SU-DHL-6 (cell line): ENCODE results near the gene USF1.
"Not testable (repeated sequence)": the region's sequence is repeated elsewhere in the genome, so short reads cannot be mapped to it uniquely, and the experiment has no call there.

Source experiments
- H2AFZ ChIP-seq: fragments of 200-600 bp; sonication (generic); 2 replicates; pipeline ENCODE4 v1.6.1; 2014; ENCODE audit warnings: low read depth, mild to moderate bottlenecking, moderate library complexity, mixed read lengths, antibody characterized with exemption, low read length; ENCODE audit not compliant: severe bottlenecking
- H3F3A ChIP-seq: fragments of 200-600 bp; shearing (Covaris generic); 2 replicates; pipeline ENCODE4 v1.6.0; 2016; ENCODE audit warnings: antibody characterized with exemption, mild to moderate bottlenecking; ENCODE audit not compliant: insufficient read depth
- H3K27ac ChIP-seq: fragments of 200-600 bp; sonication (generic); 2 replicates; pipeline ENCODE4 v1.5.1; 2016; ENCODE audit warnings: low read depth, mild to moderate bottlenecking, low read length, moderate library complexity, mixed read lengths
- H3K27me3 ChIP-seq: fragments of 200-600 bp; sonication (generic), shearing (Covaris generic); 2 replicates; pipeline ENCODE4 v1.6.0; 2014; ENCODE audit warnings: mild to moderate bottlenecking, low read length
- H3K36me3 ChIP-seq: fragments of 200-600 bp; sonication (generic); 2 replicates; pipeline ENCODE4 v1.6.1; 2014; ENCODE audit warnings: mild to moderate bottlenecking, low read length, mixed read lengths
- H3K4me2 ChIP-seq: fragments of 300-600, 200-600 bp; shearing (Covaris generic), sonication (generic); 2 replicates; pipeline ENCODE4 v1.6.0; 2014; ENCODE audit warnings: low read length, low read depth, mild to moderate bottlenecking; ENCODE audit not compliant: poor library complexity, severe bottlenecking
- H3K4me3 ChIP-seq: fragments of 200-600 bp; sonication (generic); 2 replicates; pipeline ENCODE4 v1.5.1; 2014; ENCODE audit warnings: antibody characterized with exemption, low read length, mild to moderate bottlenecking, mixed read lengths; ENCODE audit not compliant: insufficient read depth, poor library complexity, severe bottlenecking
- H3K79me2 ChIP-seq: fragments of 200-600 bp; sonication (generic); 2 replicates; pipeline ENCODE4 v1.6.1; 2014; ENCODE audit warnings: mild to moderate bottlenecking, low read length, moderate library complexity; ENCODE audit not compliant: insufficient read depth
- H3K9ac ChIP-seq: fragments of 200-600 bp; sonication (generic); 2 replicates; pipeline ENCODE4 v1.7.0; 2014; ENCODE audit warnings: mild to moderate bottlenecking, low read length
- H3K9me2 ChIP-seq: fragments of 200-600 bp; sonication (generic); replicated peaks from 2 replicates; pipeline ENCODE4 v1.6.1; 2014; ENCODE audit warnings: low read length; ENCODE audit not compliant: insufficient read depth
- H3K9me3 ChIP-seq: fragments of 200-600 bp; sonication (generic); 2 replicates; pipeline ENCODE4 v1.6.1; 2014; ENCODE audit warnings: low read length, mixed read lengths; ENCODE audit not compliant: insufficient read depth
- H4K20me1 ChIP-seq: fragments of 200-600 bp; sonication (generic); 2 replicates; pipeline ENCODE4 v1.6.1; 2014; ENCODE audit warnings: low read depth, mild to moderate bottlenecking, antibody characterized with exemption, low read length, moderate library complexity, mixed read lengths
- EZH2phosphoT487 ChIP-seq: fragments of 200-600 bp; sonication (generic), shearing (Covaris generic); conservative IDR thresholded peaks from 2 replicates; pipeline ENCODE4 v1.6.1; 2018; ENCODE audit warnings: mild to moderate bottlenecking, antibody characterized with exemption, low read length, moderate library complexity, mixed read lengths
- TF ChIP-seq, protein P1 (sequence below): fragments of 200-600 bp; sonication (generic); IDR thresholded peaks from one replicate; pipeline ENCODE4 v1.5.1; 2017; ENCODE audit warnings: antibody characterized with exemption, mild to moderate bottlenecking, low read length, moderate library complexity; ENCODE audit not compliant: insufficient read depth, poor library complexity, severe bottlenecking

The USF1 gene

GRCh38 chr1:161069241-161069640 lies 23.5 kb upstream of the USF1 start:
- H3K36me3 ChIP-seq: no peaks in the 10 kb centered on the region
- H3K9me2 ChIP-seq: no peaks in the 10 kb centered on the region
- peaks cover 45% of the 10 kb centered on the region for H3K79me2 ChIP-seq
- H3F3A ChIP-seq: peaks cover 14% of the 10 kb centered on the region; the same call in 1 of the 2 replicates
- peak overlapping the region; percentile 93 for H3K9ac ChIP-seq
- H3K9me3 ChIP-seq: no peaks in the 10 kb centered on the region
- H3K27ac ChIP-seq: peak overlapping the region; percentile 83
- peak overlapping the region; percentile 79 for H3K4me3 ChIP-seq
- peak overlapping the region; percentile 77 for H3K4me2 ChIP-seq
- TF ChIP-seq, protein P1, sequence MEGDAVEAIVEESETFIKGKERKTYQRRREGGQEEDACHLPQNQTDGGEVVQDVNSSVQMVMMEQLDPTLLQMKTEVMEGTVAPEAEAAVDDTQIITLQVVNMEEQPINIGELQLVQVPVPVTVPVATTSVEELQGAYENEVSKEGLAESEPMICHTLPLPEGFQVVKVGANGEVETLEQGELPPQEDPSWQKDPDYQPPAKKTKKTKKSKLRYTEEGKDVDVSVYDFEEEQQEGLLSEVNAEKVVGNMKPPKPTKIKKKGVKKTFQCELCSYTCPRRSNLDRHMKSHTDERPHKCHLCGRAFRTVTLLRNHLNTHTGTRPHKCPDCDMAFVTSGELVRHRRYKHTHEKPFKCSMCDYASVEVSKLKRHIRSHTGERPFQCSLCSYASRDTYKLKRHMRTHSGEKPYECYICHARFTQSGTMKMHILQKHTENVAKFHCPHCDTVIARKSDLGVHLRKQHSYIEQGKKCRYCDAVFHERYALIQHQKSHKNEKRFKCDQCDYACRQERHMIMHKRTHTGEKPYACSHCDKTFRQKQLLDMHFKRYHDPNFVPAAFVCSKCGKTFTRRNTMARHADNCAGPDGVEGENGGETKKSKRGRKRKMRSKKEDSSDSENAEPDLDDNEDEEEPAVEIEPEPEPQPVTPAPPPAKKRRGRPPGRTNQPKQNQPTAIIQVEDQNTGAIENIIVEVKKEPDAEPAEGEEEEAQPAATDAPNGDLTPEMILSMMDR: no peak
- no peak for TF ChIP-seq EZH2phosphoT487
- no peaks in the 10 kb centered on the region for H3K27me3 ChIP-seq
- H4K20me1 ChIP-seq: no peaks in the 10 kb centered on the region
- H2AFZ ChIP-seq: peak overlapping the region; percentile 53

DNA sequence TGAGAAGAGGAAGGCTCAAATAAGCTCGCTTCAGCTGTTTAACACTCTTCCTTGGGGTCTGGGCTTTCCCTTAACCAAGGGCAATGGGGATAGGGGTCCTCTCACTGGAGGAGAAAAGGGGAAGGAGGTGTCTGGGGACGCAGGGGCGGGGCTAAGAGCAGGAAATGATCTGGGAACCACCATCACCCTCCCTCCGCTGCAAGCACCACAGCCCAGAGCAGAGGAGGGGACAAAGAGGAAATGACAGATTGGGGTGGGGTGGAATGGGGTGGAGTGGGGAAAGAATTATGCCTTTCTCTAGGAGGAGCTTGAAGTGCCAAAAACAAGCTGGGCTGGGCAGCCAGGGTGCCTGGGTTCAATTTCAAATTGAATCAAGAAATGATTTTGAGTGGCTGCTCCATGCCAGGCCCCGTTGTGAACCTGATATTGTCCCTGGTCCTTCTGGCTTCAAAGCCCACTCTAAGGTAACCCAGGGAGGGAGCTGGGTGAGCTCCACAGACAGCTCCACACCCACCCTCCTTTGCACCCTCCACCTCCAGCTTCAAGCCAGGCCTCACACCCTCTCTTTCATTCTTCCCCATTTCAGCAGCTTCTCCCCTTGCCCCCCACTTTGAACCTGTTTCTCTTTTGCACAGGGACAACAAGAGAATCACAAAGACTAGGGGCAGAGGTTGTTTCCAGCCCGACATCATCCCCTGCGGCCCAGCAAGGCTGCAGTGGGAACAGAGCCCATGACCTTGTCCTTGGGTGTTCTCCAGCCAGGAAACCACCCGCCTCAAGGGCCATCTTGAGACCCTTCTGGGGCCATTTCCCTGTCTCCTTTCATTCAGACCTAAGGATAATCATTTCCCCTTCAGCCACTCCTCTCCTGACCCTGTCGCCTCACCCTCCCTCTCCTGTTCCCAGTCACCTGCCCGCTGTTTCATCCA lies 22.8 kb upstream of the USF1 start:
- no peaks in the 10 kb centered on the region for H4K20me1 ChIP-seq
- peak overlapping the region; percentile 79 for H3K4me3 ChIP-seq

DNA sequence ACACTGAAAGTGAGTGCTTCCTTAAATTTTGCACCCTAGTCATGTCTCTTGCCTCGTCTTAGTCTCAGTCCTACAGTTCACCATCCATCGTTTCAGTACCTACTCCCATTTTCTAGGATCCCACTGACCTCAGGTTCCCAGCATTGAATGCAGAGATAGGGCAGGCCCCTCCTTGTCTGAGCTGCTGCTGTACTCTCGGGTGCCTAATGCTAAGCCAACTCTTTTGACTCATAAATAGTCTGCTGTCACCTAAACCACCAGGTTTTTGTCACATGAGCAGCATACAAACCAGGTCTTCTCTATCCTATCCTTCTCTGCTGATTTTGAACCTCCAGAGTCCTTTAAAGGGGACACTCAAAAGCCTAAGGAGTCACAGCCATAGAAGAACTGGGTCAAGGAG lies 20.9 kb upstream of the USF1 start:
- Histone ChIP-seq H3K4me3 (no peak overlapping the region), H4K20me1 (no peaks in the 10 kb centered on the region), H3K27ac (0 out of 2 replicates have a peak overlapping the region, but pooled peaks have one; percentile 13), H3K9me3 (no peaks in the 10 kb centered on the region), H3F3A (peaks cover 14% of the 10 kb centered on the region; the same call in 1 of the 2 replicates), H3K36me3 (no peaks in the 10 kb centered on the region), H3K9ac (no peak overlapping the region), H3K4me2 (peak overlapping the region; percentile 10), H3K27me3 (no peaks in the 10 kb centered on the region), H3K79me2 (peaks cover 56% of the 10 kb centered on the region), H3K9me2 (no peaks in the 10 kb centered on the region), H2AFZ (no peak overlapping the region)
- TF ChIP-seq EZH2phosphoT487: no peak
- TF ChIP-seq, protein P1: no peak

More for the DNA sequence above, 22.8 kb upstream of the USF1 start:
- H3K9me2 ChIP-seq: no peaks in the 10 kb centered on the region
- peak overlapping the region; percentile 77 for H3K4me2 ChIP-seq
- no peaks in the 10 kb centered on the region for H3K36me3 ChIP-seq
- H3K9ac ChIP-seq: peak overlapping the region; percentile 93
- no peaks in the 10 kb centered on the region for H3K9me3 ChIP-seq
- TF ChIP-seq EZH2phosphoT487: no peak
- TF ChIP-seq, protein P1: no peak
- peaks cover 51% of the 10 kb centered on the region for H3K79me2 ChIP-seq
- no peak overlapping the region for H2AFZ ChIP-seq
- peaks cover 14% of the 10 kb centered on the region; the same call in 1 of the 2 replicates for H3F3A ChIP-seq
- peak overlapping the region; percentile 83 for H3K27ac ChIP-seq
- no peaks in the 10 kb centered on the region for H3K27me3 ChIP-seq

DNA sequence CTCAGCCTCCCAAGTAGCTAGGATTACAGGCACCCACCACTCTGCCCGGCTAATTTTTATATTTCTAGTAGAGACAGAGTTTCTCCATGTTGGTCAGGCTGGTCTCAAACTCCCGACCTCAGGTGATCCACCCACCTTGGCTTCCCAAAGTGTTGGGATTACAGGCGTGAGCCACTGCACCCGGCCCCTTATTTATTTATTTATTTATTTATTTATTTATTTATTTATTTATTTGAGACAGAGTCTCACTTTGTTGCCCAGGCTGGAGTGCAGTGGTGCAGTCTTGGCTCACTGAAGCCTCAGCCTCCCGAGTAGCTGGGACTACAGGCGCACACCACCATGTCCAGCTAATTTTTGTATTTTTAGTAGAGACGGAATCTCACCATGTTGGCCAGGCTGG lies 19.9 kb upstream of the USF1 start:
- H2AFZ ChIP-seq, H3F3A ChIP-seq, H3K4me2 ChIP-seq, H3K27ac ChIP-seq, H3K9me3 ChIP-seq, H3K36me3 ChIP-seq, H4K20me1 ChIP-seq, H3K9ac ChIP-seq, H3K9me2 ChIP-seq, H3K4me3 ChIP-seq, H3K27me3 ChIP-seq: not testable (repeated sequence)
- H3K79me2 ChIP-seq: peaks cover 60% of the 10 kb centered on the region

DNA sequence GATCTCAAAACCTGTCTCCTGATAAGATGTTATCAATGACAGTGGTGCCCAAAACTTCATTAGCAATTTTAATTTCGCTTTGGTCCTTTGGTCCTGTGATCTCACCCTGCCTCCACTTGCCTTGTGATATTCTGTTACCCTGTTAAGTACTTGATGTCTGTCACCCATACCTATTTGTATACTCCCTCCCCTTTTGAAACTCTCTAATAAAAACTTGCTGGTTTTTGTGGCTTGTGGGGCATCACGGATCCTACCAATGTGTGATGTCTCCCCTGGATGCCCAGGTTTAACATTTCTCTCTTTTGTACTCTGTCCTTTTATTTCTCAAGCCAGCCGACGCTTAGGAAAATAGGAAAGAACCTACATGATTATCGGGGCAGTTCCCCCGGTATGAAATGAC lies 18.2 kb upstream of the USF1 start:
- not testable (repeated sequence) for H3K4me3 ChIP-seq, H3K27ac ChIP-seq, H3K27me3 ChIP-seq, H3K9ac ChIP-seq, H4K20me1 ChIP-seq, H3K4me2 ChIP-seq, H3F3A ChIP-seq, H3K36me3 ChIP-seq, H3K9me3 ChIP-seq, H3K9me2 ChIP-seq, H2AFZ ChIP-seq
- peaks cover 54% of the 10 kb centered on the region for H3K79me2 ChIP-seq
